Measurements from ENCODE around the gene TMEM94.

The TMEM94 gene

DNA sequence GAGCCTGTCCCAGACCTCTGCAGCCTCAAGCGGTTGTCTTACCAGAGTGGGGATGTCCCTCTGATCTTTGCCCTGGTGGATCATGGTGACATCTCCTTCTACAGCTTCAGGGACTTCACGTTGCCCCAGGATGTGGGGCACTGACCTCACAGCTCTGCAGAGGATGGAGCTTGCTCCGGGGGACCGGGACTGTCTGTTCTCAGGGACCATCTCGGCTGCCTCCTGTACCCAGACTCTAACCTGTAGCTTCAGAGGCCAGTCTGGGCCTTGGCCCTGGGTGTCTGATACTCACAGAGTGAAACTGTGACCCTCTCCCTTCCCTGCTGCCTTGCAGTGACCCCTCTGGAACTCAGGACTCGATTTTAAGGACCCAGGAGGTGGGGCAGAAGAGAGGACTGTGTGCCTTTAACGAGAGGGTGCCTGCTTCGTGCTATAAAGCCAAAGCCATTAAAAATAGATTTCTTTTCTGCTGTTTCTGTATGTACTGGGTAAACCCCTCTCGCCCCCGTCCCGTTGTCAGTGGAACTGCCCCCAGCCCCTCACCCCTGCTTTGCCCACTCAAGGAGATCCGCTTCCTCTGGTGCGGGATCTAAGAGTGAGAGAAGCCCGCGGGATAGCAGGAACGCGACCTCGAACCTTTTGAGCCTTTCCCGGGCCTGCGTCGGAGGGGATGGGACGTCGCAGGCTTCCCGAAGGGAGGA, 68.0 kb downstream of the TMEM94 start:
- no peak for DNase-seq

DNA sequence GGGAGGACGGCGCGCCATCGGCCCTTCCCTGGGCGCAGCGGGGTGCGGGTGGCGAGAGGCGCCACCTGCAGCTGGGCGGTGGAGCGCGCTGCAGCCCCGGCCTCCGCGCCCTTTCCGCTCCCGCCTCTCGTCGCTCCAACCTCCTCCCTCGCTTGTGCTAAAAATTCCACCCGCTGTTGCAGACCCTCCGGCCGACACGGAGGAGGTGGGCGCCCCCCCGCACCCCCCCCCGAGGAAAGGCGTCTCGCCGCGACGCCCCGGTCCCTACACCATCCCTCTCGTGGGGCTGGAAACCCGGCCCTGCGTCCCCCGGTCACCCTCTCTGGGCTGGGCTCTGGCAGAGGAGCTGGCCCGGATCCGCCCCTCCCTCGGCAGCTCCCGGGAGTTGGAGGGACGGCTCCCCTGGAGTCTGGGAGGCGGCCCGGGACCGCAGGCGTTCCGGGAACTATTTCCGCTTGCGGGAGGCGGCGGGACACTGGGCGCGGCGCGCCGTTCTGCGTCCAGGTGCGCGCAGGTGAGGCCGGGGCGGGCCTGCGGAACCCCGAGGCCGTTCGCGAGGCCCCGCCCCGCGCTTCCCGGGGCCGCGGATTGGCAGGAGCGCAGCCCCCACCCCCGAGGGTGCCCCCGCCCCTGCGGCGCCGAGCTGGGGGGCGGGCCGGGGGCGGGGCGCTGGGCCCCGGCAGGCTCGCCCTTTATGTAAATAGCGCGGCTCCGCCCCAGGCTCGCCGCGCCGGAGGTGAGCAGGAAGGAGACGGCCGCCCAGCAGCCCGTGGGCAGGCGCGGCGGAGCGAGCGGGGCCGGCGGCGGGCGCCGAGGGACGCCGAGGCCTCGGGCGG, 68.8 kb downstream of the TMEM94 start, which contains the start of gene LLGL2:
Gene LLGL2 (plus strand): TSS at position 728 of the 836 bp plus-strand sequence. CDS start 17,730 bp downstream, outside the sequence.
- peak in 17 of 51 donors; percentile 24 to 69 (median 39) for DNase-seq

GRCh38 chr17:75525806-75526554, 69.5 kb downstream of the TMEM94 start:
- DNase-seq, result no peak

- DNase-seq, result no peak
Measured at GRCh38 chr17:75526555-75527270, 70.3 kb downstream of the TMEM94 start.

DNA sequence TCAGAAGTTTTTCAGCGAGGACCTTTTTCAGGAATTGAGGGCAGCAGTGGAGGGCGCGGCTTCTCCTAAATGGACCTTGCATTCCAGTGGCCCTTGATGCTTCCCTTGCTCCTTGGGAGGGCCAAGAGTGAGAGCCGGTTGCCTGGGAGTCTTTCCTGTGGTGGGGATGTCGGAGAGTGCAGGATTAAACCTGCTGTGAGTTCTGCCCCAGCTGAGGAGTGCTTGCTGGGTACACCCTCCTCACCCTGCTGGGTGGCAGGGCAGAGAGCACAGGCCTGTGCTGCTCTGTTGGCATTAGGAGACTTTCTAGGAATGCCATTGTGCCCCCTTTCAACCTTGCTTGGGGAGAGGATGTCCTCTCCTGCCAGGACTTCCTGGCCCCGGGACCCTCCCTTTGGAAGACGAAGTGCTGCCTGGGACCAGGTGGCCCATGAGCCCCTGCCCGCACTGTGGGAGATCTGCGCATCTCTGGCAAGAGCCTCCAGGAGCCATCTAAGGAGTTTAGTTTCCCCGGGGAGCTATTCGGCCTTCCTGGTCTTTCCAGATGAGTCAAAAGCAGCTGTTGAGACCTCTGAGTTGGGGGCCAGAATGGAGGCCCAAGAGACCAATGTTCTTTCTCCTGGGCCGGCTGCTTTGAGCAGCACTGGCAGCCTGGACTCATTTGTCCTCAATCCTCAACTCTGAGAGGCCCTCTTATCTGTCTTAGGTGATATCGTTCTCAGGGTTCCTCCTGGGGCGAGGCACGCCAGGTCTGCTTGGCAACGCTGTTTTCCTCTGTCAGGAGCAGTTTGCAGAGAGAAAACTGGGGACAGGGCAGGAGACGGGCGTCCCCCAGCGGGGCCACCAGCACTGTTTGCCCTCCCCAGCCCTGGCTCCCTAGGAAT, 74.6 kb downstream of the TMEM94 start:
- no peak for DNase-seq

DNA sequence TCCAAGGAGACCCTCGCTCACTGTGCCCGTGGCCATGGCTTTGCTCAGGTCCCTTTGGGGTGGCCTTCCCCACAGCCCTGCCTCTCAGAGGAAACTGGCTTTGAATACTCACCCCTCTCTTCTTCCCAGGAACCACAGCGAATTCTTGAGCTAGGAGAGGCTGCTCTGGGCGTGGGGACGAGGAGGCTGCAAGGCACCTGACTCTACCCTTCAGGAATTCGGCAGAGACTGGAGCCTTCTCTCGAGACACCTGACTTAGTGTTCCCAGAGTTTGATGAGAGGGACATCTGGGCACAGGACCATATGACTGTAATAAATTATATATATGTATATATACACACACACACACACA, 75.3 kb downstream of the TMEM94 start:
- DNase-seq, result no peak

GRCh38 chr17:75535119-75535537, 78.7 kb downstream of the TMEM94 start:
- no peak for DNase-seq

- no peak for DNase-seq
Measured at GRCh38 chr17:75535871-75536270, 79.4 kb downstream of the TMEM94 start.

DNA sequence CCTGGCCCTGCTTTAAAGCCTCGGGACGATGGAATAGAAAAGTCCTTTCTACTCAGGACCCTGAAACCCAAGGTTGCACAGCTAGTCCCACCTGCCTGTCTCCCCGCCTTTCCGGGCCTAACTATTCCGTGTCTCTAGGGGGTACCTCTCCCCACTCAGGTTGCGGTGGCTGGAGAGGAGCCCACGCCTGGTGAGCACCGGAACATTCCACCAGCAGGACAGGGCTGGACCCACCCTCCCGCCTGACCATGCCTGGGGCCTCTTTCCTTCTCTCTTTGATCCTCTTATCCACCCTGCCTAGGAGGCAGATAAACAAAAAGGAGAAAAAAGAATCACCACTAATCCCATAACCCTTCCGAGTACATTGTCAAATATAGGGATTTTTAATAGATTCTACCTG, 79.9 kb downstream of the TMEM94 start:
- no peak for DNase-seq

DNA sequence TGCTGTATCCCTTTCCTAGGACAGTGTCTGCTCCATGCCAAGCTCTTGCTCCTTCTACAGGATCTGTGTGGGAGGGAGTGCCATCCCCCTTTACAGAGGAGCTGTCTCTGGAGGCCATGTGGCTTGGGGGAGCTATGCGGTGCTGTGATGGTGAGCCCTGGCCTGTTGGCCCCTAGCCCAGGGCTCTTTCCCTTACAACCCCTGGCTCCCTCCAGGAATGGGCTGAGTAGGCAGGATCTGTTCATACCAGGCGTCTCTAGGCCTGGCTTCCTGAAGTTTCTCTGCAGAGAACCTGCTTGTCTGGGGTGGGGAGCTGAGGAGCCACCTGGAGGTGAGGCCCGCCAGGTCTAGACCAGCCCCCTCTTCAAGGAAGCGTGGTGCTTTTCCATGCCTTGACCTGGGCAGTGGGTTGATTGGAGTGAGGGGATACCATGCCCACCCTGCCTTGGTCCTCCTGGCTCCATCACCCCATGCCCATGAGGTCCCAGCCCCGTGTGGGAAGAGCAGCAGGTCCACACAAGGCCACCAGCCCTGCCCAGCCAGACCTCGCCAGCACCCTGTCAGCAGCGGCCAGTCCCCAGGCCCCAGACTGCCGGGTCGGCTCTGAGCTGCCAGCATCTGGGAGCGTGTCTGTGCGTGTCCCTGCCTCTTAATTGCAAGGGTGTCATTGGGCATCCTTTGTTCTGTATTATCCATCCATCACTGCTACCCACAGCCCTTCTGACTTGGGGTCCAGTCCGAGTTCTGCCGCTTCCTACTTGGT, 83.7 kb downstream of the TMEM94 start:
- no peak for DNase-seq

- no peak for DNase-seq
Measured at GRCh38 chr17:75540923-75541503, 84.6 kb downstream of the TMEM94 start.

DNA sequence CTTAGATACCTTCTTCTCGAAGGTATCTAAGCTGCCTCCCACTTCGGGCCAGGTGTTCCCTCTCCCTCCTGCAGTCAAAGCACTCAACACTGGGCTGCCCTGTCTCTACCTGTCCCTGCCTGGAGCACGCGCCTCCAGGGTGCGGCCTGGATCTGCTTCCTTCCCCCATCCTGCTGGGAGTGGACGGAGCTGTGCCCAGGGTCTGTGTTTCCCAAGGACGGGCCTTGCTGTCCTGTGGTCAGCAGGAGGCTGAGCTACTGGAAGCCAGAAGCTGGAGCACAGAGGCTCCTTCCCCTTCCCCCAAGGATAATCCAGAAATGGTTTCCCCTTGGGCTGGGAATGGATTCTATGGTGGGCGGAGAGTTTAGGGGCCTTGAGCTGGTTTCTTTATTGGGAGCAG, 85.8 kb downstream of the TMEM94 start:
- DNase-seq, result no peak

DNA sequence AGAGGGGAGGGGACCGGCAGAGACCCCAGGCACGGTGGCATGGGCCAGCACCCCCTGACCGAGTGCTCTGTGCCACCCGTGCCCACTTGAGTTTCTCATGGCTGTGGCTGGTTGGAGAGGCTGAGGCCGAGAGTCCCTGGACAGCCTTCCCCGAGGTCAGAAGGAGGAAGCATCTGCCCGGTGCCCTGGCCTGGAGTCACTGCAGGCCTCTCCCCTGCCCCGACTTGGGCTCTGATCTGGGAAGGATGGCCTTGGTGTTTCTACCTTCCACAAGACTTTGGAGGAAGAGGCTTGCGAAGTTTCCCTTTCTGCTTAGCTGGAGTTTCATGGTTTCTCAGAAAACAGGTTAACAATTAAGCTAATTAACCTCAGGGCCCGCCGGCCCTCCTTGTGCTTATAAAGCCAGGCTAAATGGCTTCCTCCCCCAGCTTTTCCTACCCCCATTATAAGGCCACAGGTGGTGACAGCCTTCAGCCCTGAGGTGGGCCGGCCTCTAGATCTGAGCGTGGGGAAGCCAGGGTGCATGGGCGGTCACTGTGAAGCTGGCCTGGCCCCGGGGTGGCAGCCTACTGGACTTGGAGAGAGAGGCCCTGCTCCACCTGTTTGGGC, 86.4 kb downstream of the TMEM94 start:
- no peak for DNase-seq

DNA sequence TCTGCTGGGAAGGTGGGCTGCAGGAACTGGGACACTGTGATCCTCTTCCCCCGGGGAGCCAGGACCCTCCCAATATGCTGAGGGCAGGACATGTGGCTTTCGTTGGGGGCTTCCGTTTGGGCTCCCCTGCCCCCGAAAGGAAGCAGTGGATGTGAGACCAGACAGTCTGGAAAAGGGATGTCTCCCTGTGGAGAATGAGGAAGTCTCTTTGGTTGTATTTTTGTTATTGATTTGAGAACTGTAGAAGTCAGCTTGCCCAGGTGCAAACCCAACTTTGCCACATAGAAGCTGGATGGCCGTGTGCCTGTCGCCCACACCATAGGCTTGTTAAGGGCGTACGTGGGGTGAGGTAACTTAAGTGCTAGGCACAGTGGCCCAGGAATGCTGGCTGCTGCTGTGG, 87.8 kb downstream of the TMEM94 start:
- no peak for DNase-seq

DNA sequence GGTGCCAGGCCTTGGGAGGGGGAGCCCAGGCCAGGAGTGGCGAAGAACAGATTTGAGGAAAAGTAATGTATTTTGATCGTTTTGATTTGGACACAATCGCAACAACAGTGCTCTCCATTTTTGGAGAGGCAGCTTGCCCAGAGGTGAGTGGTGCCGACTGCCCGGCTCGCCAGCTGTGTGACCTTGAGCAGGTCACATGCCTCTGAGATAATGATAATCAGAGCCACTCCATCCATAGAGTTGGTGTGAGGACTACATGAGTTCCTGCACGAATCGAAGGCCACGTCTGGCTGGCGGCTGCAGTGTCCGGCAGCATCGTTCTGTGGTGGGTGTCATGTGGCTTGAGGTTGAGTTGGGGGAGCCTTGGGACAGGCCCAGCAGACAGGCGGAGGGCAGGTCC, 89.7 kb downstream of the TMEM94 start:
- no peak for DNase-seq

DNA sequence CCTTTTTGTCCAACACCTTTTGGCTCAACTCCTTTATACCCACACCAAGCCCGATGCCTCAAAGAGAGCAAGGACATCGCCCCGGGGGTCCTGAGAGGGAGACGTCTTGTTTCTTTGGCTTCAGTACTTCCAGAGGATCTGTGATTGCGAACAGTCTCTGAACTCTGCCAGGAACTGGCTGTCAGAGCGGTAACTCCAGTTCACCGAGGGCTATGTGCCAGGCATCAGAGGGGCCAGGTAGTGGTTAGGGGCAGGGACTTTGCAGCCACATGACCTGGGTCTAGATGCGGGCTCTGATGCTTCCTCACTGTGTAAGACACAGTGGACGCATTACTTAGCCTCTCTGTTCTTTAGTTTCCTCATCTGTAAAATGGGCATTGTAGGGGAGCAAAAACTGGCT, 90.7 kb downstream of the TMEM94 start:
- DNase-seq, result no peak

DNA sequence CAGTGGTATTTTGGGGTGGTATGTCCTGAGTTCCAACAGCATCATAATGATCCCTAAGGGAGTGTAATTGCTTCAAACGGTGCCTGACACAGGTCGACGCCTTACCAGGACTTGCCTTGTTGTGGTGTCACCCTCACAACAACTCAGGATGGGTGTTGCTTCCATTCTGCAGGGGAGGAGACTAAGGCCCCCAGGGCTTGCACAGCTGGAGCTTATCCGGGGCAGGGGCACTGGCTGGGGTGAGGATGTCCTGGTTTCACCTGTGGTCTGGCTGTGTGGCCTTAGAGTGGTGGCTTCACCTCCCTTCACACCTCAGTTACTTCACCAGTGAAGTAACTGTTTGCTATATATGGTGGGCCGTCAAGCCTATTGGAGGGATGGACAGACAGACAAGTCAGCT, 92.4 kb downstream of the TMEM94 start:
- DNase-seq, result no peak
